Measurements from ENCODE around the gene SP5.
A peak's percentile ranks its signal among the peaks of the same experiment; 100 is the strongest.
"Not testable (repeated sequence)": the region's sequence is repeated elsewhere in the genome, so short reads cannot be mapped to it uniquely, and the experiment has no call there.

Gene SP5

GRCh38 chr2:170715932-170716777 is 1.0 kb downstream of the SP5 start:
- no peak for ATAC-seq
- Mint-ChIP-seq H3K36me3 (ENCODE audit: low read depth) (no peaks in the 10 kb centered on the region), H3K27ac (no peak overlapping the region), H3K4me3 (peak overlapping the region; percentile 69), H3K9me3 (no peaks in the 10 kb centered on the region), H3K4me1 (peaks cover 31% of the 10 kb centered on the region), H3K27me3 (peaks cover 66% of the 10 kb centered on the region)
- DNase-seq: peak; percentile 11

- Mint-ChIP-seq H3K4me3 (no peak overlapping the region), H3K9me3 (no peaks in the 10 kb centered on the region), H3K27me3 (peaks cover 67% of the 10 kb centered on the region), H3K36me3 (ENCODE audit: low read depth) (no peaks in the 10 kb centered on the region), H3K27ac (no peak overlapping the region), H3K4me1 (peaks cover 30% of the 10 kb centered on the region)
- peak; percentile 40 for DNase-seq
- peak; percentile 50 for ATAC-seq
Observed at GRCh38 chr2:170716851-170717598, 1.9 kb downstream of the SP5 start.

- Mint-ChIP-seq H3K9me3 (no peaks in the 10 kb centered on the region), H3K36me3 (ENCODE audit: low read depth) (no peaks in the 10 kb centered on the region), H3K4me1 (peaks cover 24% of the 10 kb centered on the region), H3K27ac (no peak overlapping the region), H3K27me3 (peaks cover 65% of the 10 kb centered on the region), H3K4me3 (no peak overlapping the region)
- ATAC-seq (no peak), DNase-seq (no peak)
Observed at GRCh38 chr2:170717599-170717963, 2.4 kb downstream of the SP5 start.

- peaks cover 60% of the 10 kb centered on the region for H3K27me3 Mint-ChIP-seq
- peaks cover 21% of the 10 kb centered on the region for H3K4me1 Mint-ChIP-seq
- peak overlapping the region; percentile 10 for H3K27ac Mint-ChIP-seq
- ATAC-seq (no peak), DNase-seq (no peak)
- no peaks in the 10 kb centered on the region for H3K36me3 Mint-ChIP-seq (ENCODE audit: low read depth)
- H3K9me3 Mint-ChIP-seq: no peaks in the 10 kb centered on the region
- no peak overlapping the region for H3K4me3 Mint-ChIP-seq
Observed at GRCh38 chr2:170717991-170718589, 3.0 kb downstream of the SP5 start.

GRCh38 chr2:170719810-170720209 is 4.7 kb downstream of the SP5 start:
- Mint-ChIP-seq H3K4me1 (peaks cover 15% of the 10 kb centered on the region), H3K36me3 (ENCODE audit: low read depth) (no peaks in the 10 kb centered on the region), H3K27me3 (peaks cover 63% of the 10 kb centered on the region), H3K27ac (no peak overlapping the region), H3K4me3 (no peak overlapping the region), H3K9me3 (no peaks in the 10 kb centered on the region)
- ATAC-seq (no peak), DNase-seq (no peak)

GRCh38 chr2:170721678-170722077 is 6.5 kb downstream of the SP5 start:
- H3K36me3 Mint-ChIP-seq (ENCODE audit: low read depth): no peaks in the 10 kb centered on the region
- DNase-seq (no peak), ATAC-seq (no peak)
- H3K4me3 Mint-ChIP-seq: no peak overlapping the region
- no peak overlapping the region for H3K27ac Mint-ChIP-seq
- H3K27me3 Mint-ChIP-seq: peaks cover 56% of the 10 kb centered on the region
- peaks cover 6% of the 10 kb centered on the region for H3K4me1 Mint-ChIP-seq
- no peaks in the 10 kb centered on the region for H3K9me3 Mint-ChIP-seq

GRCh38 chr2:170722301-170722700 is 7.2 kb downstream of the SP5 start:
- Mint-ChIP-seq H3K4me1 (peaks cover 2% of the 10 kb centered on the region), H3K36me3 (ENCODE audit: low read depth) (no peaks in the 10 kb centered on the region), H3K27me3 (peaks cover 55% of the 10 kb centered on the region), H3K27ac (no peak overlapping the region), H3K4me3 (no peak overlapping the region), H3K9me3 (no peaks in the 10 kb centered on the region)
- no peak for DNase-seq
- ATAC-seq: no peak

GRCh38 chr2:170723446-170723958 is 8.4 kb downstream of the SP5 start:
- H3K27ac Mint-ChIP-seq: no peak overlapping the region
- DNase-seq: no peak
- H3K4me3 Mint-ChIP-seq: no peak overlapping the region

GRCh38 chr2:170733798-170734600 is 18.9 kb downstream of the SP5 start:
- no peak for ATAC-seq
- no peaks in the 10 kb centered on the region for H3K4me1 Mint-ChIP-seq
- peaks cover 7% of the 10 kb centered on the region for H3K9me3 Mint-ChIP-seq
- H3K4me3 Mint-ChIP-seq: no peak overlapping the region
- peaks cover 16% of the 10 kb centered on the region for H3K27me3 Mint-ChIP-seq
- no peak for DNase-seq
- H3K36me3 Mint-ChIP-seq (ENCODE audit: low read depth): no peaks in the 10 kb centered on the region
- H3K27ac Mint-ChIP-seq: no peak overlapping the region

More at GRCh38 chr2:170723446-170723958, 8.4 kb downstream of the SP5 start:
- Mint-ChIP-seq H3K27me3 (peaks cover 46% of the 10 kb centered on the region), H3K36me3 (ENCODE audit: low read depth) (no peaks in the 10 kb centered on the region), H3K4me1 (no peaks in the 10 kb centered on the region), H3K9me3 (no peaks in the 10 kb centered on the region)
- ATAC-seq: no peak

GRCh38 chr2:170734601-170735000 is 19.5 kb downstream of the SP5 start:
- H3K36me3 Mint-ChIP-seq (ENCODE audit: low read depth); DNase-seq; H3K4me3 Mint-ChIP-seq; ATAC-seq; H3K9me3 Mint-ChIP-seq; H3K27ac Mint-ChIP-seq; H3K4me1 Mint-ChIP-seq: not testable (repeated sequence)
- peaks cover 16% of the 10 kb centered on the region for H3K27me3 Mint-ChIP-seq

- Mint-ChIP-seq H3K9me3 (peaks cover 7% of the 10 kb centered on the region), H3K27me3 (peaks cover 12% of the 10 kb centered on the region), H3K4me3 (no peak overlapping the region), H3K36me3 (ENCODE audit: low read depth) (no peaks in the 10 kb centered on the region), H3K4me1 (no peaks in the 10 kb centered on the region), H3K27ac (no peak overlapping the region)
- no peak for ATAC-seq
- no peak for DNase-seq
Observed at GRCh38 chr2:170736628-170737027, 21.5 kb downstream of the SP5 start.

GRCh38 chr2:170737406-170737805 is 22.3 kb downstream of the SP5 start:
- peaks cover 12% of the 10 kb centered on the region for H3K27me3 Mint-ChIP-seq
- no peak overlapping the region for H3K27ac Mint-ChIP-seq
- no peak overlapping the region for H3K4me3 Mint-ChIP-seq
- DNase-seq: no peak
- no peaks in the 10 kb centered on the region for H3K36me3 Mint-ChIP-seq (ENCODE audit: low read depth)
- H3K4me1 Mint-ChIP-seq: no peaks in the 10 kb centered on the region
- H3K9me3 Mint-ChIP-seq: peaks cover 7% of the 10 kb centered on the region
- no peak for ATAC-seq

GRCh38 chr2:170737821-170738220 is 22.7 kb downstream of the SP5 start:
- no peak overlapping the region for H3K4me3 Mint-ChIP-seq
- no peaks in the 10 kb centered on the region for H3K4me1 Mint-ChIP-seq
- H3K9me3 Mint-ChIP-seq: peaks cover 7% of the 10 kb centered on the region
- H3K27ac Mint-ChIP-seq: no peak overlapping the region
- DNase-seq (no peak), ATAC-seq (no peak)
- H3K36me3 Mint-ChIP-seq (ENCODE audit: low read depth): no peaks in the 10 kb centered on the region
- peaks cover 12% of the 10 kb centered on the region for H3K27me3 Mint-ChIP-seq

GRCh38 chr2:170739048-170739447 is 23.9 kb downstream of the SP5 start:
- H3K4me3 Mint-ChIP-seq: no peak overlapping the region
- DNase-seq: no peak
- H3K4me1 Mint-ChIP-seq: no peaks in the 10 kb centered on the region
- no peaks in the 10 kb centered on the region for H3K36me3 Mint-ChIP-seq (ENCODE audit: low read depth)
- ATAC-seq: no peak
- peaks cover 12% of the 10 kb centered on the region for H3K27me3 Mint-ChIP-seq
- H3K9me3 Mint-ChIP-seq: peaks cover 7% of the 10 kb centered on the region
- no peak overlapping the region for H3K27ac Mint-ChIP-seq
